Peyer's patch (tissue), 4 donors: ENCODE measurements around the gene SRC.

Source experiments
- CTCF ChIP-seq, 6 experiments: fragments of 450-650 bp in 4 of 6; fragments of 200-600 bp in 2 of 6; sonication (generic) in 1 of 6; IDR thresholded peaks; one replicate each; pipeline ENCODE4 v1.5.1; 2017 to 2019; ENCODE audit warnings: antibody characterized with exemption in 6 of 6, mild to moderate bottlenecking in 3 of 6, moderate library complexity in 1 of 6
- POLR2A ChIP-seq, 2 donors: fragments of 450-650 bp; IDR thresholded peaks; one replicate each; pipeline ENCODE4 v1.5.1; 2017; ENCODE audit warnings: antibody characterized with exemption in 2 of 2, mild to moderate bottlenecking in 2 of 2, moderate library complexity in 2 of 2

GRCh38 chr20:37395921-37396415, 50.0 kb downstream of the SRC start:
- TF ChIP-seq POLR2A (IDR thresholded peaks at IDR 0.05) (no peak), CTCF (IDR thresholded peaks at IDR 0.05) (no peak)
